ENCODE results near the gene SPATA1. TPM values are rescaled to one million over a fixed set of nuclear protein-coding genes. Genes with fewer than 3 reads are reported as not detected.

Gene SPATA1
- total and polyA plus RNA-seq, 2 of the 13 experiments (the other 11 are each of a cell fraction or from before 2014, with no cell fraction given) = 0.70 to 1.4 TPM

DNA sequence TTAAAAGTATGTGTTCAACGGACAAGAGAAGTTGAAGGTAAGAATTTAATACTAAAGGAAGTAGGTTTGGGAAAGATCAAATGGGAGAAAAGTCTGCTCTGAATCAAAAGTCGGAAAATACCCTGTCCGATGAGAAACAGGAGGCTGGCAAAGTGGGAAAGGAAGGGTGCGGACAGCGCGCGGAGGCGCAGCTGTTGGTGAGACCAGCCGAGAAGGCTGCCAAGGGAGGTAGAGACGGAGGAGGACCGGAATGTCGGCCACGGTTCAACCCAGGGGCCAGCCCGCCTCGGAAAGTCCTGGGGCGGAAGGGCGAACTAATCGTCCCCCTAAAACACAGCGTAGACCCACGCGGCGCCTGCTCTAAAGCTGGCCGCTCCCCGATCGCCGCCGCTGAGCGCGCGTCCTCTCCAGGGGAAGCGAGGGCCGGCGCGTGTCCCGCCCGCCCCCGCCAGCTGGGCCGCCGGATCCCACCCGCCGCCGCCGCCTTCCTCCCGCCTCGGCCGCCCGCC, 639 bp upstream of the SPATA1 start (continued):
- TF ChIP-seq AGO2 (optimal IDR thresholded peaks at IDR 0.05; ENCODE audit: low read depth, low read length) (peak; percentile 76), BRD4 (CRISPR knock-in tag; IDR thresholded peaks at IDR 0.05) (0 out of 2 replicates have a peak, but pooled peaks have one; percentile 53), CREB1 (IDR thresholded peaks at IDR 0.05) (no peak), CREB1 (CRISPR knock-in tag; IDR thresholded peaks at IDR 0.05) (0 out of 2 replicates have a peak, but pooled peaks have one; percentile 0), NFIC (IDR thresholded peaks at IDR 0.05; ENCODE audit: low read length) (no peak), ZNF816 (CRISPR knock-in tag; IDR thresholded peaks at IDR 0.05; ENCODE audit: borderline replicate concordance) (0 out of 2 replicates have a peak, but pooled peaks have one; percentile 56), GATA4 (IDR thresholded peaks at IDR 0.05; ENCODE audit: borderline replicate concordance, low read depth) (no peak)
- TF ChIP-seq, protein P1, sequence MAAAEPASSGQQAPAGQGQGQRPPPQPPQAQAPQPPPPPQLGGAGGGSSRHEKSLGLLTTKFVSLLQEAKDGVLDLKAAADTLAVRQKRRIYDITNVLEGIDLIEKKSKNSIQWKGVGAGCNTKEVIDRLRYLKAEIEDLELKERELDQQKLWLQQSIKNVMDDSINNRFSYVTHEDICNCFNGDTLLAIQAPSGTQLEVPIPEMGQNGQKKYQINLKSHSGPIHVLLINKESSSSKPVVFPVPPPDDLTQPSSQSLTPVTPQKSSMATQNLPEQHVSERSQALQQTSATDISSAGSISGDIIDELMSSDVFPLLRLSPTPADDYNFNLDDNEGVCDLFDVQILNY (CRISPR knock-in tag; conservative IDR thresholded peaks at IDR 0.05) = 0 out of 2 replicates have a peak, but pooled peaks have one; percentile 18
- TF ChIP-seq, protein P2, sequence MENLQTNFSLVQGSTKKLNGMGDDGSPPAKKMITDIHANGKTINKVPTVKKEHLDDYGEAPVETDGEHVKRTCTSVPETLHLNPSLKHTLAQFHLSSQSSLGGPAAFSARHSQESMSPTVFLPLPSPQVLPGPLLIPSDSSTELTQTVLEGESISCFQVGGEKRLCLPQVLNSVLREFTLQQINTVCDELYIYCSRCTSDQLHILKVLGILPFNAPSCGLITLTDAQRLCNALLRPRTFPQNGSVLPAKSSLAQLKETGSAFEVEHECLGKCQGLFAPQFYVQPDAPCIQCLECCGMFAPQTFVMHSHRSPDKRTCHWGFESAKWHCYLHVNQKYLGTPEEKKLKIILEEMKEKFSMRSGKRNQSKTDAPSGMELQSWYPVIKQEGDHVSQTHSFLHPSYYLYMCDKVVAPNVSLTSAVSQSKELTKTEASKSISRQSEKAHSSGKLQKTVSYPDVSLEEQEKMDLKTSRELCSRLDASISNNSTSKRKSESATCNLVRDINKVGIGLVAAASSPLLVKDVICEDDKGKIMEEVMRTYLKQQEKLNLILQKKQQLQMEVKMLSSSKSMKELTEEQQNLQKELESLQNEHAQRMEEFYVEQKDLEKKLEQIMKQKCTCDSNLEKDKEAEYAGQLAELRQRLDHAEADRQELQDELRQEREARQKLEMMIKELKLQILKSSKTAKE (CRISPR knock-in tag; IDR thresholded peaks at IDR 0.05; ENCODE audit: borderline replicate concordance) = 0 out of 2 replicates have a peak, but pooled peaks have one; percentile 6
- TF ChIP-seq, protein P3, sequence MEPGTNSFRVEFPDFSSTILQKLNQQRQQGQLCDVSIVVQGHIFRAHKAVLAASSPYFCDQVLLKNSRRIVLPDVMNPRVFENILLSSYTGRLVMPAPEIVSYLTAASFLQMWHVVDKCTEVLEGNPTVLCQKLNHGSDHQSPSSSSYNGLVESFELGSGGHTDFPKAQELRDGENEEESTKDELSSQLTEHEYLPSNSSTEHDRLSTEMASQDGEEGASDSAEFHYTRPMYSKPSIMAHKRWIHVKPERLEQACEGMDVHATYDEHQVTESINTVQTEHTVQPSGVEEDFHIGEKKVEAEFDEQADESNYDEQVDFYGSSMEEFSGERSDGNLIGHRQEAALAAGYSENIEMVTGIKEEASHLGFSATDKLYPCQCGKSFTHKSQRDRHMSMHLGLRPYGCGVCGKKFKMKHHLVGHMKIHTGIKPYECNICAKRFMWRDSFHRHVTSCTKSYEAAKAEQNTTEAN (CRISPR knock-in tag; conservative IDR thresholded peaks at IDR 0.05) = peak; percentile 67
